ENCODE results near the gene DOCK10.
"Not testable (repeated sequence)": the region's sequence is repeated elsewhere in the genome, so short reads cannot be mapped to it uniquely, and the experiment has no call there.

The DOCK10 gene

GRCh38 chr2:225041851-225042799, at the start of gene DOCK10:
TSS of gene DOCK10 (minus strand) at chr2:225042468. CDS start at chr2:225042374, 94 bp downstream.
- DNase-seq (ENCODE audit: low spot score): peak; percentile 44

DNA sequence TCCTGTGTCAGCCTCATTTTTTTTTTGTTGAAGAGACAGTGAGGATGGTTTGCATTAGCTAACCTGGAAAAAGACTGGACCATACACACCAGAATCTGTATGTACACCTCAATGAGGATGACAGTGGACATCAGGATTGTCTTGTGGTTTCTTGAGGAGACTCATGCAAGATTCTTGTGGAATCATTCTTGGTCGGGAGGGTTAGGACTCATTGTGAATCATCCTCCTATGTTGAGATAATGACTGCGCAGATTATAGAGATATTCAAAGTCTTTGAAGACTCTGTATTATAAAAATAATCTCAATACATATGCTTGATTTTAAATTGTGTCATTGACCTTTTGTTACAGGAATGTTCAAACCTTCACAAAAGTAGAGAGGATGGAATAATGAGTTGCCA, 49.1 kb upstream of the DOCK10 start:
- no peak for DNase-seq (ENCODE audit: low spot score)

DNA sequence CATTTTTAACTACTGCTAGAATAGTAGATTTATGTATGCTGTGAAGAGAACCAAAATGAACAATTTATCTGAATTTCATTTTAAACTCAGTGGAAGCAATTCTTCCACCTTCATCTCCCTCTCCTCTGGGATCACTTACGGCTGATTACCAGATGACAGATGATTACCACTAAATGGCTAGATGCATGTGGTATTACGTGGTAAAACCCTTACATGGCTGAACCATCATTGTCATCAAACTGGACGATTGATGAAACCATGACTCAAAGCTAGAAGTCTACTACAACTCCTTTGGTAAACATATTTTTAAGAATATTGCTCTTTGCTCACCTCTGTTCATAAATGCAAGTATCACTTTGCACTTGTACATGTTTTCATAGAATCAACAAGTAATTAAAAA, 48.5 kb upstream of the DOCK10 start:
- no peak for DNase-seq (ENCODE audit: low spot score)

DNA sequence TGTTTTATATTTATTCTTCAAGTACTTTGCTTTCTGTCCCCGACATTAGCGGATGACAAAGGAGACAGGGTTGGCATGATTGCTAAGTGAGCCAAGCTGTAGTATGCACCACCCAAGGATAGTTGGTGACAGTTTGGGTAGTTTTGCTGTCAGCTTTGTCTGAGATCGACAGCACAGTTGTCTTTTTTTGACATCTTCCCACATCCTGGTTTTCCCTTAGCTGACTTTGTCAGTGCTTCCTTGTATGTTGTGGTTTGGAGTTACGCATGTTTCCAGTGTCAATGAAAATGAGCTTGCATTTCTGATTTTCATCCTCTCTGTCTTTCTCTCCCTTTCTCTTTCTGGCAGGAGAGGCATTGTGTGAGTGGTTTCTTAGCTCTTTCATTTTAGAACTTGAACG, 44.6 kb upstream of the DOCK10 start:
- no peak for DNase-seq (ENCODE audit: low spot score)

GRCh38 chr2:225086439-225086838, 44.2 kb upstream of the DOCK10 start:
- no peak for DNase-seq (ENCODE audit: low spot score)

DNA sequence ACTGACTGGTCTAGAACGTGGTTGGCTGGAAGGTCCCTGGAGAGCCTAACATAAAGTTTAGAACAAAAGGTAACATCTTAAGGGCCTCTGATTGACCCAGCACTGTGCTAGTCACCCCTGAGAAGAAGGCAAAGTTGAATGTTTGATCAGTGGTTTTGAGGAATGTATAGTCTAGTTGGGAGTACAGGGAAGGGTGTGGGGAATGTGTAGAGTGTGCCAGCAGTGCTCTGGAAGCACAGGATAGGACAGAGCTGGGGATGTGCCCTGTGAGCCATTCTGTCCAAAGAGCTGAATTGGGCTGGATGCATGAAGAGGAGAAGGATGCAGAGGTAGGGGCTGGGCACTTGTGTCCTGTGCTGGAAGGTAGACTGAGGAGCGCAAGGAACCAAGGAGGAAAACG, 41.0 kb upstream of the DOCK10 start:
- DNase-seq (ENCODE audit: low spot score): no peak

DNA sequence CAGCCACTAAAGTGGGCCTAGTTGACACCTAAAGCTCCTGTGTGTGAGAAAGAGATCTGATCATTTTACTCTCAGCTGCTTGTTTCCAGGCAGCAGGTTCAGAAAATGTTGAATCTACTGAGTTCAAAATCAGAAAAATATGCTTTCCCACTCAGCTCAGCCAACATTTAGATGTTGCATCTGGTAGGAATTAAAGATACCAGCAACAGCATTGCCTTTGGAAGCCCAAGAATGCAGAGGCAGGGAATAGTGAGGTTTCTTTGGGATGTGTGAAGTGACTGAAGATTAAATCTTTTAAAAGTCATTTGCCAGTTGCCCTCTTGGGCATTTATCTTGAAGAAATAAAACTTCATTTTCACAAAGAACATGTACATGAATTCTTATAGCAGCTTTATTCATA, 33.9 kb upstream of the DOCK10 start:
- DNase-seq (ENCODE audit: low spot score): no peak

DNA sequence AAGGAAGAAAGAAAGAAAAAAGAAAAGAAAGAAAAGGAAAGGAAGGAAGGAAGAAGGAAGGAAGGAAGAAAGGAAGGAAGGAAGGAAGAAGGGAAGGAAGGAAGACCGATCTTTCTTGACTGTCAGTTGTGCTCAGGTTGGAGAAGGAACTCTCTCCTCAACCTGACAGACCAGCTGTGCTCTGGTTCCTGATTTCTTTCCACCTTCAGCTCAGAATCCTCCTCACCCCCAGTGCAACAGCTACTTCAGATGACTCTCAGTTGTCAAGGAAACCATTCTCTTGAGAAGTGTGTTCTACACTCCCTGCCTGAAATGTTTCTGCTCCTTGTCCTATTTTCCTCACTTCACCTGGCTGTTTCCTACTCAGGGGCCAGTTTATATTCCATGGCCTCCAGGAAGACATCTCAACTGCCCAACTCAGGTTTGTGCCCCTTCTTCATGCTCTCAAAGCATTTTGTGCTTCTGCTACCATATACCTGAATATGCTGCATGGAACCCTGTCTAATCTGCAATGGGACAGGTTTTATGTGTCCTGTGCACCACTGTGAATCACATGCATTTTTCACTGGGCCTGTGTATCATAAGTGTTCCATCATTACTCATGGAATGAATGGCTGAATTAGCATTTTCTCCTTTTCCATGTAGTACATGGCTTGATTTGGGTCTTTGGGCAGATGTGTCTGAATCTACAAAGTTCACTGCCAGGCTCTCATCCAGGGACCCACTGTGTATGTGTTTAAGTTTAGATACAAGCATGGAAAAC, 32.8 kb upstream of the DOCK10 start:
- DNase-seq (ENCODE audit: low spot score): no peak

- DNase-seq (ENCODE audit: low spot score): no peak
These were observed 32.1 kb upstream of the DOCK10 start for GRCh38 chr2:225074366-225074765.

DNA sequence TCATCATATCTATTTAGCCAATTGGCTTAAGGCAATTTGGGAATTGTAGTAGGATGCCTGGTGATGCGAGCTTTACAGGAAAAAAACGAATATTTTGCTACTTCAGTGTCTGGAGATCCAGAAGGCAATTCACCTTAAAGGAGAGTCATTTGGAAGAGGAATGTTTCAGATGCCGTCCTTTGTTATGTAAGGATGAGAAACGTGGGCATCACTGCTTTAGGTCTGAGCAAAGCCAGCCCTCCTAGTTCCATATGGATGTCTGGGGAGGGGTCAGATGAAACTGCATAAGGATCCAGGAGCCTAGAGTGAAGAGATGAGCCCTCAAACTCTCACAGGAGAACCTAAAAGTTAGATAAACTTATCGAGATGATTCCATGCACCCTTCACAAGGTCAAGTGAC, 30.9 kb upstream of the DOCK10 start:
- no peak for DNase-seq (ENCODE audit: low spot score)

DNA sequence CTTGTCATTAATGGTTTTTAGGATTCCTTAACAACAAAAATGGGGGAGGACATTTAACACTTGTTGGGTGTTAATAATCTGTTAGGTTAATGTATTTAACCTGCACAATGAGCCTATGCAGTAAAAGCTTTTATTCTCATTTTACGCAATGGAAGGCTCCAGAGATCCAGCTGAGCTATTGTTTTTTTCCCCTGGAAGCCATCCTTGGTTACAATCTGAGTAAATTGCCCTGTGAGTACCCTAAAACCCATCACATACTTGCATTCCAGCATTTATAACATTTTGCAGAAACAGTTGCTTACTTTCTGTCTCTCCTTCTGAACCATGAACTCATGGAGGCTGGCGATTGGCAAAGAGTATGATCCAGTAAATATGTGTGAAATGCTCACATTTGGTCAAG, 30.2 kb upstream of the DOCK10 start:
- no peak for DNase-seq (ENCODE audit: low spot score)

DNA sequence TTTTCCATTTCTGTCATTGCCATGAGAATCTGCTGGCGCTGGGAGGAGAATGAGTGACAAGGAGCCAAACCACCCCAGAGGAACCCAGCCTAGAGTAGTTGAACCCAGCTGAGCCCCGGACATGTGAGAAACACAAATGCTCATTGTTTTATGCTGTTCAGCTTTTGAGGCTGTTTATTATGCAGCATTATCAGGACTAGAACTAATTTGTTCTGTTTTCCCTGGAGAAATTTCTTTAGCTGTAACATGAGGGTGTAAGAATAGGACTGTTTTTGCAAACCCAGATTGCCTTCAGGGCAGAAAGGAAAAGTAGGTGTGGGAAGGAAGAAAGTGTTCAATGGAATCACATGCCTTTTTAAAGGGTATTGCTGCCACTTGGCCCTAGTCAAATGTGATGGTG, 28.5 kb upstream of the DOCK10 start:
- DNase-seq (ENCODE audit: low spot score): no peak

GRCh38 chr2:225069966-225070365, 27.7 kb upstream of the DOCK10 start:
- DNase-seq (ENCODE audit: low spot score): no peak

GRCh38 chr2:225069477-225069876, 27.2 kb upstream of the DOCK10 start:
- no peak for DNase-seq (ENCODE audit: low spot score)

DNA sequence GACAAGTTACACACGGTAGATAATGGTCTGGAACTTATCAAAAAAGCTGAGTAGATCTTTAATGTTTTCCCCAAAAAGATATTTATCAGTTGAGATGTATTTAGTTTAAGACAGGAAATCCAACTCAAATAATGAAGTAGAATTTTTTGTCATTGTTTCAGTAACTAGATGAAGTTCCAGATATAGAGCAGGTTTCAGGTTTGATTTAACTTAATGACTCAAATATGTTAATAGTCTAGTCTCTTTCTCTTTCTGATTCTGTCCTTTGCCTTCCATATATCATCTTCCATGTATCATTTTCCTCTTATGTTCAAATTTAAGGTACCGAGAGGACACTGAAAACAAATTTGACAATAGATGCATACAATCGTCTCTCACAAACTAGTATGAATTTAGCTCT, 23.6 kb upstream of the DOCK10 start:
- peak; percentile 17 for DNase-seq (ENCODE audit: low spot score)

DNA sequence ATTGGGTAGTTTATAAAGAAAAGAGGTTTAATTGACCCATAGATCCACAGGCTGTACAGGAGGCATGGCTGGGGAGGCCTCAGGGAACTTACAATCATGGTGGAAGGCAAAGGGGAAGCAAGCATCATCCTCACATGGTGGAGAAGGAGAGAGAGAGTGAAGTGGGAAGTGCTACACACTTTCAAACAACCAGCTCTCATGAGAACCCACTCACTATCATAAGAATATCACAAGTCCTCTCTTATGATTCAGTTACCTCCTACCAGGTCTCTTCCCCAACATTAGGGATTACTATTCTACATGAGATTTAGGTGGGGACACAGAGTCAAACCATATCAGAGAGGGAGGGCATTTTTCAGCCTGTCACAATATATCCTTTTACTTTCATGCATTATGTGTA, 22.7 kb upstream of the DOCK10 start:
- DNase-seq (ENCODE audit: low spot score): no peak

DNA sequence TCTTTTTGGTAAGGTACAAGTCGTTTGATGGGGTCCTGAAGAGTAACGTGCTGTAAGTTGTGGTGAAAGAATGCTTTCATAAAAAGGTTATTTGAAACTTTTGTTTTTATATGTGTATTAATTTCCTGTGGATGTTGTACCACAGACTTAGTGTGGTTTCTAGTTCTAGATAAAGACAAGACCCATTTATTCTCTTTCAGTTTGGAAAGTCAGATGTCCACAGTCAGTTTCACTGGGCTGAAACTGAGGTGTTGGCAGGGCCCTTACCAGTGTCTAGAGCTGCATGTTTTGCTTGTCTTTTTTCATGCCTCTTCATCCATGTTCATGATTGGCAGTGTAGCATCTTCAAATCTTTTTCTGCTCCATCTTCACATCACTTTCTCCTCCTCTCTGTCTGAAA, 22.1 kb upstream of the DOCK10 start:
- no peak for DNase-seq (ENCODE audit: low spot score)

DNA sequence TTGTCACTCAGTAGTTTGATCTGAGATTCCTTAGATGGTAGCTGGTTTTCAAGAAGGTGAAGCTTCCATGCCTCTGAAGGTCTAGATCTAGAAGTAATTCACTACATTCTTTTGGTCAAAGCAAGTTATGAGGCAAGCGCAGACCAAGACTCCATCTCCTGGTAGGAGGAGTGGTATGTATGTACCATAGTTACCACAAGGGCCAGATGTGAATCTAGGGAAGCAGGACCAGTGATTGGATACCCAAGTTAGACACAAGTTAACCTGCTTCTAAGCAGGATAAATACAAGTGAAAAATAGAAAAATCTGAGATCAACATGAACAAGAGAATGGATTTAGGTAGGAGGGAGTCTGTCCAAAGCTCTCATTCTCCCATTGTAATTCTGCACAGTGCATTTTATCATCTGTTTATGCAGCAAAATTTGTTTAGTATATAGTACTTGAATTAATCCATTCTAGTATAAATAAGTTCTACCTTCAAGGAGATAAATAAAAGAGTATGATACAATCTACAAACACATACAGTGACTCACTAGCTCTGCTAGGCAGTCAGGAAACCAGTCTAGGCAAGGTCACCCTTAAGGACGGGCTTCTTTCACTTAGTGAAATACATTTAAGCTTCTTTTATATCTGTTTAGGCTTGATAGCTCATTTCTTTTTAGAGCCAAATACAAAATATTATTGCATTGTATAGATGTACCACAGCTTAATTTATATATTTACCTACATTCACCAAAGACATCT, 14.2 kb upstream of the DOCK10 start:
- DNase-seq (ENCODE audit: low spot score): no peak

- DNase-seq (ENCODE audit: low spot score): no peak
These were observed 13.4 kb upstream of the DOCK10 start for GRCh38 chr2:225055714-225056113.

- peak; percentile 62 for DNase-seq (ENCODE audit: low spot score)
These were observed 10.4 kb upstream of the DOCK10 start for GRCh38 chr2:225052703-225053102.

- not testable (repeated sequence) for DNase-seq (ENCODE audit: low spot score)
These were observed 5.2 kb upstream of the DOCK10 start for GRCh38 chr2:225047502-225047901.

DNA sequence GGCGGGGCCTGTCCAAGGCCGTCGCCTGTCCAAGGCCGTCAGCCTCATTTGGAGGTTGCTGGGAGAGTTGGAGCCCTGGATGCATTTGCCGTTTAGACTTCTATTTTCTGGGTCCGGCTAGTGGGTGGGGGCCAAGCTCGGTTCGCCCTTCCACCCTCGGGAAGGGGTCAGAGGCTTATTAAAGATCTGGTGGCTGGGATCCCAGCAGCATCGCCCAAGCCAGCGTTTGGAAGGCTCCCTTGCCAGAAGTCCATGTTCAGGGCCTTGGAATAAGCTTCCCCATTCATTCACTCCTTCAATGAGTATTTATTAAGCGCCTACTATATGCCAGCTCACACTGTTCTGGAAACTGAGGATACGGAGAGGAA, 516 bp upstream of the DOCK10 start:
- no peak for DNase-seq (ENCODE audit: low spot score)

All from activated CD4-positive, alpha-beta T cell treated with anti-CD3 and anti-CD28 coated beads, Interleukin-2, Interleukin-4, amounts not matched to agents 100 ng/mL and 50 ng/mL, durations not matched to agents 16 hours and 8 hours (primary cell).